Sciatic nerve (tissue), 2 donors: ENCODE measurements around the gene PIP5K1C. TPM values are rescaled to one million over a fixed set of nuclear protein-coding genes. Genes with fewer than 3 reads are reported as not detected.
"Not testable (repeated sequence)": the region's sequence is repeated elsewhere in the genome, so short reads cannot be mapped to it uniquely, and the experiment has no call there.

Experiments
- ATAC-seq: fragments of 200-7000 bp; cut with Tn5 transposase; one replicate; pipeline ENCODE4 v1.9.1; 2020; ENCODE audit warnings: mild to moderate bottlenecking, moderate library complexity
- DNase-seq: peaks from one replicate; pipeline ENCODE4 v3.0.0-alpha.2; 2020; ENCODE audit warnings: low spot score
- intact Hi-C: fragments of 100-400 bp; cut with DNase I; formaldehyde crosslinking; loops from one replicate; pipeline ENCODE4 v1.14.2; 2022
- total RNA-seq: library from RNA; stranded (reverse); fragmentation: NEBNext Ultra II Directional; extraction: Animal tissue kit (Norgen Biotek cat#: 25700); gene quantifications from one replicate; pipeline ENCODE4 v1.2.1, GENCODE V29; 2021
- donor health status: DM: no; HTN: no; CAD: no.
- donor health status: DM: no; HTN: no; CAD: no.

The PIP5K1C gene
- total RNA-seq, 1 donor from 2014 or later: 46.9 TPM

GRCh38 chr19:3667037-3667638 is 33.1 kb downstream of the PIP5K1C start:
- DNase-seq (no peak), ATAC-seq (no peak)
- intact Hi-C loops: loop anchor here (2.0 kb wide), 1 partner anchor 32 kb away; no protein-coding TSS in a partner anchor

- DNase-seq, ATAC-seq: not testable (repeated sequence)
- intact Hi-C loops: loop anchor here (2.0 kb wide), 1 partner anchor 32 kb away; no protein-coding TSS in a partner anchor
These were observed 33.8 kb downstream of the PIP5K1C start for GRCh38 chr19:3666545-3666856.

- peak; percentile 25 for ATAC-seq
- intact Hi-C loops: loop anchor here (2.0 kb wide), 1 partner anchor 33 kb away; no protein-coding TSS in a partner anchor
- peak; percentile 85 for DNase-seq
These were observed 34.4 kb downstream of the PIP5K1C start for GRCh38 chr19:3665681-3666544.

GRCh38 chr19:3664879-3665642 is 35.2 kb downstream of the PIP5K1C start:
- no peak for DNase-seq
- intact Hi-C loops: no loop called here
- ATAC-seq: no peak

GRCh38 chr19:3663838-3664237 is 36.4 kb downstream of the PIP5K1C start:
- DNase-seq (no peak), ATAC-seq (no peak)
- intact Hi-C loops: no loop called here

GRCh38 chr19:3661284-3662238 is 38.7 kb downstream of the PIP5K1C start:
- ATAC-seq (no peak), DNase-seq (no peak)
- intact Hi-C loops: no loop called here

- intact Hi-C loops: no loop called here
- DNase-seq (no peak), ATAC-seq (no peak)
These were observed 39.6 kb downstream of the PIP5K1C start for GRCh38 chr19:3660493-3661219.

GRCh38 chr19:3659746-3660112 is 40.5 kb downstream of the PIP5K1C start:
- DNase-seq (no peak), ATAC-seq (no peak)
- intact Hi-C loops: no loop called here

GRCh38 chr19:3658870-3659745 is 41.2 kb downstream of the PIP5K1C start:
- intact Hi-C loops: no loop called here
- peak; percentile 4 for ATAC-seq
- no peak for DNase-seq

GRCh38 chr19:3658004-3658869 is 42.0 kb downstream of the PIP5K1C start:
- intact Hi-C loops: no loop called here
- DNase-seq (no peak), ATAC-seq (no peak)

- DNase-seq (no peak), ATAC-seq (no peak)
- intact Hi-C loops: no loop called here
These were observed 42.9 kb downstream of the PIP5K1C start for GRCh38 chr19:3657395-3657769.

- ATAC-seq (no peak), DNase-seq (no peak)
- intact Hi-C loops: no loop called here
These were observed 43.4 kb downstream of the PIP5K1C start for GRCh38 chr19:3656747-3657394.

GRCh38 chr19:3656073-3656746 is 44.1 kb downstream of the PIP5K1C start:
- ATAC-seq: peak; percentile 7
- intact Hi-C loops: no loop called here

GRCh38 chr19:3655402-3656072 is 44.7 kb downstream of the PIP5K1C start:
- intact Hi-C loops: no loop called here
- DNase-seq (no peak), ATAC-seq (peak; percentile 5)

More at GRCh38 chr19:3656073-3656746, 44.1 kb downstream of the PIP5K1C start:
- DNase-seq: no peak
